Measurements from ENCODE around the gene GFRA4.

GFRA4 gene

DNA sequence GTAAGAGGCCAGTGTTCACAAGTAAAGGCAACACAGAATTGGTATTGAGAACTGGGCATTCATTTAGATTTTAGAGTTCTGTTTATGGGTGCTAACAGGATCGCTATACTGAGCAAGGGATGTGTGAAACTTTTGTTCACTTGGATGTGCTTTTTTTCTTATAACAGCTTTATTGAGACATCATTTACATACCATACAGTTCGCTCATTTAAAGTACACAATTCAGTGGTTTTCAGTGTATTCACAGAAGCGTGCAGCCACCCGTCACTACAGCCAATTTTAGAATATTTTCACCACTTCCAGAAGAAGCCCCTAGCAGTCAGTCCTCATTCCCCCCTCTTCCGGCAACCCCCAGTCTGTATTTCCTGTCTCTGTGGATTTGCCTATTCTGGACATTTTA is 48.7 kb downstream of the GFRA4 start:
- no peak for DNase-seq

DNA sequence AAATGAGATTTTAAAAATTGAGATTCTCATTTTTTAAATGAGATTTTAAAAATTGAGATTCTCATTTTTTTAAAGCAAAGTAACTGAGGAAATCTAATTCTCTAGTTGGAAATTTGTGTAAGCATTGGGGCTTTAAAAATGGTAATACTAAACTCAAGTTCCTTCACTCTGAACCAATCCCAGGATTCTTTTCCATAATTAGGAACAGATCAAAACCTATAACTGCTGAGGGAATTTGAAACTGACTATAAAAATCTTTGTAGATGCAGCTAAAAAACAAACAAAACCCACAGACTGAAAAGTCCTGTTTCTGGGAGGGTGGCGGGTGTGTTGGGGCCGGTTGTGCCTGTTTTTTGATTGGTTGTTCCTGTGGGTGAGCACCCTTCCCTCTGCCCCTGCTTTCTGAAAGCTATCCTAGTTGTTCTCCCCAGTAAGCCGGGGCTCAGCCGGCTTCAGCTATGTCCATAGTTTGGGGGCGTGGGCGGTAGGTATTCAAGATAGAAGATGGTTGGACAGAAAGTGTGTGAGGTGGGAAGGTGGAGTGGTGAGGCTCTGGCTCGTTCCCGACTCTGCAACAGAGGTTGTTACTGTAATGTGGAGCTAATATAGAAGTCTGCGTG is 49.3 kb downstream of the GFRA4 start:
- no peak for DNase-seq

DNA sequence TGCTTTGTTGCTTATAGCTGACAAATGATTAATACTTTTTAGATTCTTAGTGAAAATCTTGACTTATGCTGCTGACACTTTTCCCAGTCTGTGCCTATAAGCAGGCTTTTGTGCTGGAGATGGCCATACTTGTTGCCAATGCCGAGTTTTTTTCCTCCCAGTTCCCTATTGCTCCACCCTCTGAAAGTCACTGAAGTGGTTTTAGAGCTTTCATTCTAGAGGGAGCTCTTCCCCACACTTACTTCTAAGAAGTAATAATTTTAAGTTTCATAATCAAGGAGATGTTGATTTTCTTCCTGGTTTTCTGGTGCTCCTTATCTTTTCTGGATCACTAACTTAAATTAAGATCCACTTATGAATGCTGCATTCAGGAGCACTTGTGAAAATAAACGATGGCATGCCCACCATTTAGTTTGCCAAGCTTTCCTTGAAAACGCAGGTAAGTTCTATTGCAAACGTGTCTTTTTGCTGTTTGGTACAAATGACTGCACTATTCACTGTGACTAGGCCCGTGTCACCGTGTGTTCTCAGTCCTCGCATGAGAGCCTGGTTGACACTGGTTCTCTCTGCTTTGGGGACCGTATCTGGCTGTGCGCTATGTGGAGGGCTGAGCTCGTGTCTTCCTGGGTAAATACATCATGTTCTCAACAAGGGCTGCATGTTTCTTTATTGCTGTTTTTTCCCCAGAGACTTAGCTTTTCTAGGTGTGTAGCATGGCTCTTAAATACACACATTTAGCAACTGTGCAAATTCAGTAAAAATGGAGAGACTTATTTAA is 50.2 kb downstream of the GFRA4 start:
- DNase-seq = no peak

DNA sequence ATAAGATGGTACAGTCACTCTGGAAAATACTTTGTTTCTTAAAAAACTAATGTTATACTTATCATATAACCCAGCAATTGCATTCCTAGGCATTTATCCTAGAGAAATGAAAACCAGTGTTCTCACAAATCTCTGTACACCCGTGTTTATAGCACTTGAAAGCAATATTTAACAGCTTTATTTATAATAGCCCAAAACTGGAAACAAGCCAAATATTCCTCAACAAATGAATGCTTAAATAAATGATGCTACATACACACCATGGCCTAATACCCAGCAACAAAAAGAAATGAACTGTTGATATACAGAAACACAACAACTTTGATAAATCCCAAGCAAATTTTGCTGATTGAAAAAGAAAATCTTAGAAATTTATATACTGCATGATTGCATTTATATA is 51.3 kb downstream of the GFRA4 start:
- no peak for DNase-seq
